Activated T-cell treated with anti-CD3 and anti-CD28 coated beads for 4 hours (primary cell): ENCODE data around the gene ATF7.
"Not testable (repeated sequence)": the region's sequence is repeated elsewhere in the genome, so short reads cannot be mapped to it uniquely, and the experiment has no call there.

Experiments used
- DNase-seq: peaks from one replicate; pipeline ENCODE4 v3.0.0-alpha.2; 2020

The ATF7 gene

GRCh38 chr12:53594897-53595615, 31.1 kb downstream of the ATF7 start:
- DNase-seq = no peak

- no peak for DNase-seq
These were observed 32.5 kb downstream of the ATF7 start for GRCh38 chr12:53593707-53594106.

- DNase-seq = no peak
These were observed 33.2 kb downstream of the ATF7 start for GRCh38 chr12:53593031-53593430.

DNA sequence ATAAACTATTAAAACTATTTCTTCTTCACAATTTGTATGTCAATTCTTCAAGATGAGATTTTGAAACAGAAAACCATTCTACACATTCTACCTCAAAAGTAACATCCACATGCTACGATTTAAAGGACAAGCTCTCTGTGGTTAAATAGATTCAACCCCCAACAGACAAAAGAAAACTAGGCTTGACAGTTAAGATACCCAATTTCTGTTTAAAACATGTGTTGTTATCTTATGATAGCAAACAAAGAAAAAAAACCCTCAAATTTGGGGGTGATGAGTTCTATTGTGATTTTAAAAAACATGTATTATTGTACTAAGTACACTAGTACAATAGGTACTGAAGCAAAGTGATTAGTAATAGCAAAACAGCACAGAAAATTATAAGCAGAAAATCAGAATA, 33.8 kb downstream of the ATF7 start:
- no peak for DNase-seq

GRCh38 chr12:53591301-53592206, 34.6 kb downstream of the ATF7 start:
- DNase-seq = no peak

DNA sequence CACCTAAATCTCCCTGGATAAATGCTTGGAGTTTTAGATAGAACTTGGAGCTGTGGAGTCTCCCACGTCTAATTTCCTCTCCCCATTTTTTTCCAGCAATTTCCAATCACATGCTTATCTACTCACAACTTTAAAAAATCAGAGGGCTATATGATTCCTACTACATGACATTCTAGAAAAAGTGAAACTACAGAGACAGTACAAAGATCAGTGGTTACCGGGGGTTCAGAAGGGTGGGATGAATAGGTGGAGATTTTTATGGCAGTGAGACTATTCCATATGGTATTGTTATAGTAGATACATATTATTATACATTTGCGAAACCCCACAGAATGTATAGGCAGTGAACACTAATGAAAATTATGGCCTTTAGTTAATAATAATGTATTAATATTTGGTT, 35.5 kb downstream of the ATF7 start:
- DNase-seq = no peak

- no peak for DNase-seq
These were observed 36.3 kb downstream of the ATF7 start for GRCh38 chr12:53589915-53590314.

DNA sequence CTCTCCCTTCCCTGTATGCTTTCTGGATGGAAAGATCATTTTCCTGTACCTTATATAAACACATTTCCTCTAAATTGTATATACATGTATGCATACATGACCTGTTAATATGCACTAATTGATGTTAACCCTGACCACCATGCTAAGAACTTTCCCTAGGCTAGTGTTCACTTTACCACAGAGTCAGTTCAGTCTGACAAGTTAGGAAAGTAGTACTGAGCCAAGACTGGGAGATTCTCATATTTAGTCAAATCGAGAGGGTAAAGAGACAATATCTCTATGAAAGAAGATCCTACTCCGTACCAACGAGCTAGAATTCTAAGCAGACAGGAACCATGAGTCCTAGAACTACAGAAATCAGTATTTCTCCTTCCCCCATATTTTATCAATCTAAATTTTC, 36.8 kb downstream of the ATF7 start:
- DNase-seq = no peak

GRCh38 chr12:53588123-53588522, 38.1 kb downstream of the ATF7 start:
- no peak for DNase-seq

- no peak for DNase-seq
These were observed 39.4 kb downstream of the ATF7 start for GRCh38 chr12:53586745-53587144.

DNA sequence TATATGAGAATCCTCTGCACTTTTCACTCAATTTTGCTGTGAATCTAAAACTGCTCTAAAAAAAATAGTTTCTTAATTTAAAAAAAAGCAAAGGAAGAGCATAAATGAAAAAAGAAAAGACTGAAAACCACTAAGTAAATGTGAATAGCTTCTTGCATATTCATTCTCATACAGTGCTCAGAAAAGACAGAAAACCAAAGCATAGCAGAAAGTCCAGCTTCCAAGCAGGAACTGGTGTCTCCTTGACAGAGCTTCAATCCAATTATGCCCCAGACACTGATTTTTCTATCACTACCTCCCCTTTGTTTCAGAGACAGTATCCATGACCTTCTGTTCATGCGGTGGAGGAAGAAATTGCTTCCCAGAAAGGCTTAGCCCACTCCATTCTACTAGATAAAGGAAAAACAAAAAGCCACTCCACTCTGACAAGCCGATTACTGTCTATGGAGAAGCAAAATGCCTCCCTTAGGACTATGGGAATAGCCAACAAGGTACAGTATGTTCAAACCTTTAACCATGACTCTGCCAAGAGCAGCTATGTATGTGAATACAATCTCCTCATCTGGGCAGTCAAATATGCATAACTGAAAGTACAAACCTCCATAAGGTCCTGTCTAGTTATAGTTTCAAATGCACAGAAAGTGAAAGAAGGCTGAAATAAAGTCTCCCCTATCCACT, 40.6 kb downstream of the ATF7 start:
- no peak for DNase-seq

DNA sequence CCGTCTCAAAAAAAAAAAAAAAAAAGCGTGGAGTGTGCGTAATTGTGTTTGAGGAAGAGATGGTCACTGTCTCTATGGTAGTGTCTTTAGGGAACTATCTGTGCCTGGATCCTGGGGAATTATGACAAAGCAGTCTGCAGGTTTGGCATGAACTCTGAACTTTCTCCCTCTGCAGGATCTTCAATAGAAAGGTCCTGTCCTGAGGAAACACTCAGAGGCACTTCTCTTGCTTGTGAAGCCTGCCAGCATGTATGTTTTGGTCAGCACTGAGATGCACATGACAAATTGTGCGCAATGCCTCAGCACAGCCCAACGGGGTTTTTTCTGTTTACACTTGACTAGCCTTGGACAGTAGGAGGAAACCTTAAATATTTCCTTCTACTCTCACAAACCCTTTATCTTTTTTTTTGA, 46.6 kb downstream of the ATF7 start:
- DNase-seq = no peak

- no peak for DNase-seq
These were observed 47.4 kb downstream of the ATF7 start for GRCh38 chr12:53578783-53579182.

DNA sequence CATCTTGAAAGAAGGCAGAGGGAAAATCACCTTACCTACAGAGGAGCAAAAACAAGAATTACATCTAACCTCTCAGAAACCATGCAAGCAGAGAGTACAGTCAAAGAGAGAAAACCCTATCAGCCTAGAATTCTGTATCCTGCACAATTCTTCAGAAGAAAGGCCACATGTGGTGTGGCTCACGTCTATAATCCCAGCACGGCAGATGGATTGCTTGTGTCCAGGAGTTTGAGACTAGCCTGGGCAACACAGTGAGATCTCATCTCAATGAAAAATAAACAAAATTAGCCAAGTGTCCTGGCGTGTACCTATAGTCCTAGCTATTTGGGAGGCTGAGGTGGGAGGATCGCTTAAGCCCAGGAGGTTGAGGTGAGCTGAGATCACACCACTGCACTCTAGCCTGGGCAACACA, 48.2 kb downstream of the ATF7 start:
- DNase-seq = no peak

GRCh38 chr12:53575502-53576249, 50.5 kb downstream of the ATF7 start:
- no peak for DNase-seq

GRCh38 chr12:53572134-53572758, 53.9 kb downstream of the ATF7 start:
- DNase-seq = no peak

- no peak for DNase-seq
These were observed 54.9 kb downstream of the ATF7 start for GRCh38 chr12:53571295-53571694.

GRCh38 chr12:53568809-53569557, 57.2 kb downstream of the ATF7 start:
- no peak for DNase-seq

- no peak for DNase-seq
These were observed 58.0 kb downstream of the ATF7 start for GRCh38 chr12:53567961-53568808.

GRCh38 chr12:53565376-53565775, 60.8 kb downstream of the ATF7 start:
- DNase-seq = not testable (repeated sequence)

GRCh38 chr12:53564941-53565340, 61.2 kb downstream of the ATF7 start:
- no peak for DNase-seq
